ENCODE data around the gene ABCA13.

ABCA13 gene

DNA sequence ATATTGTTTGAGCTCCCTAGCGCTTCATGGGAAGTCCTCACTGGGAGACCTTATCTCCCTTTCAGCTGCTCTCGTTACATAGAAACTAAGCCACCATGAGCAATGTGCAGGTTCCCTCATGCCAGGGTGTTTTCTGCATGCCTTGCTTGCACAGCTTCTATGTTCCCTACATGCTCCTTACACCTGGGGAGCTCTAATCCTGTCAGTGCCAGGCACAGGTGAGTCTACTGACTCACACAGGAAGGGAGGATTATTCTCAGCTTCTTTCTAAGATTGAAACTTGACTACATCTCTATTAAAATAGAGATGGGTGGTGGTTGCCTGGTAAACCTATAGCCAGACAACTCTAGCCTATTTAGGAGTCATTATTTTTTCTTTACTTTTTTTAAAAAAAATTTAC is 377.4 kb downstream of the ABCA13 start:
- TF ChIP-seq, protein P1, sequence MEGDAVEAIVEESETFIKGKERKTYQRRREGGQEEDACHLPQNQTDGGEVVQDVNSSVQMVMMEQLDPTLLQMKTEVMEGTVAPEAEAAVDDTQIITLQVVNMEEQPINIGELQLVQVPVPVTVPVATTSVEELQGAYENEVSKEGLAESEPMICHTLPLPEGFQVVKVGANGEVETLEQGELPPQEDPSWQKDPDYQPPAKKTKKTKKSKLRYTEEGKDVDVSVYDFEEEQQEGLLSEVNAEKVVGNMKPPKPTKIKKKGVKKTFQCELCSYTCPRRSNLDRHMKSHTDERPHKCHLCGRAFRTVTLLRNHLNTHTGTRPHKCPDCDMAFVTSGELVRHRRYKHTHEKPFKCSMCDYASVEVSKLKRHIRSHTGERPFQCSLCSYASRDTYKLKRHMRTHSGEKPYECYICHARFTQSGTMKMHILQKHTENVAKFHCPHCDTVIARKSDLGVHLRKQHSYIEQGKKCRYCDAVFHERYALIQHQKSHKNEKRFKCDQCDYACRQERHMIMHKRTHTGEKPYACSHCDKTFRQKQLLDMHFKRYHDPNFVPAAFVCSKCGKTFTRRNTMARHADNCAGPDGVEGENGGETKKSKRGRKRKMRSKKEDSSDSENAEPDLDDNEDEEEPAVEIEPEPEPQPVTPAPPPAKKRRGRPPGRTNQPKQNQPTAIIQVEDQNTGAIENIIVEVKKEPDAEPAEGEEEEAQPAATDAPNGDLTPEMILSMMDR (IDR thresholded peaks at IDR 0.05; ENCODE audit: low read depth, low read length) = no peak
- no peaks in the 10 kb centered on the region for H3K27me3 ChIP-seq
- DNase-seq = no peak
- H3K36me3 ChIP-seq = no peaks in the 10 kb centered on the region
- H3K4me1 ChIP-seq = no peaks in the 10 kb centered on the region
- no peak overlapping the region for H3K4me3 ChIP-seq (ENCODE audit: low read depth, low read length)
- no peaks in the 10 kb centered on the region for H3K9me3 ChIP-seq

DNA sequence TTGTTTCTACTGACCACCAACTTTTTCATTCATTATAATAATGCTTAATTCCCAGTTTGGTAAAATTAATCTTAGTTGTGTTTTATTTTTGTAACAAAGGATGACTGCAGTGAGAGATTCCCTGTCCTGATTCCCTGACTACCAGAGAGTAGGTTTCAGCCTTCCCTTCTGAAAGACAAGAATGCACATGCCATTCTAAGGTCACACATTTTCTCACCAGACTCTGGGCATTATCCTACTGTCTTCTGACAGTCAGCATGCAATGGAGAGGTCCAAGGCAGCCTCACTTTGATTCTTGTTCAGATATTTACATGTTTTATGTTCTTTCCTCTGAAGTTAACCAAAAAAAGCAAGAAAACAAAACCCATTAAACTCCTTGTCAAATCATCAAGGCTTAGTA is 380.4 kb downstream of the ABCA13 start:
- Histone ChIP-seq H3K4me3 (ENCODE audit: low read depth, low read length) (no peak overlapping the region), H3K27me3 (no peaks in the 10 kb centered on the region), H3K9me3 (no peaks in the 10 kb centered on the region), H3K4me1 (no peaks in the 10 kb centered on the region), H3K36me3 (no peaks in the 10 kb centered on the region)
- no peak for DNase-seq
- TF ChIP-seq, protein P1 (IDR thresholded peaks at IDR 0.05; ENCODE audit: low read depth, low read length) = no peak

DNA sequence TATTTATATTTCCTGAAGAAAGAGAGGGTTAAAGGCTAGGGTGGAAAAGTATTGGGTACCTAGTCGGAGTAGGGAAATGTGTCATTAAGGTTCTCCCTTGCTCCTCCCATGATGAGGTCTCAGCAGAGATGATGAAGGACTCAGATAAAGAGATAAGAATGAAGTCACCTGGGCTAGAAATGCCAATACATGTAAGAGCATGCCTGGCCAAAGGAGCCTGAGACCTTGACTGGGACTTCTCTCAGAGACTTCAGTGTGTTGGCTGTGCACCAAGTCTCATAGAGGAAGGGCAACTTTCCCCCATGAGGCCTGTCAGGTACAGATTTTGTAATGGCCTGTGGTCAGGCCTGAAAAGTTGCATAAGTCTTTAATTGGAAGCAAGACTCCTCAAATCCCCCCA is 392.1 kb downstream of the ABCA13 start:
- Histone ChIP-seq H3K27me3 (no peaks in the 10 kb centered on the region), H3K4me3 (ENCODE audit: low read depth, low read length) (no peak overlapping the region), H3K9me3 (no peaks in the 10 kb centered on the region), H3K36me3 (no peaks in the 10 kb centered on the region), H3K4me1 (no peaks in the 10 kb centered on the region)
- TF ChIP-seq, protein P1 (IDR thresholded peaks at IDR 0.05; ENCODE audit: low read depth, low read length) = no peak
- no peak for DNase-seq

DNA sequence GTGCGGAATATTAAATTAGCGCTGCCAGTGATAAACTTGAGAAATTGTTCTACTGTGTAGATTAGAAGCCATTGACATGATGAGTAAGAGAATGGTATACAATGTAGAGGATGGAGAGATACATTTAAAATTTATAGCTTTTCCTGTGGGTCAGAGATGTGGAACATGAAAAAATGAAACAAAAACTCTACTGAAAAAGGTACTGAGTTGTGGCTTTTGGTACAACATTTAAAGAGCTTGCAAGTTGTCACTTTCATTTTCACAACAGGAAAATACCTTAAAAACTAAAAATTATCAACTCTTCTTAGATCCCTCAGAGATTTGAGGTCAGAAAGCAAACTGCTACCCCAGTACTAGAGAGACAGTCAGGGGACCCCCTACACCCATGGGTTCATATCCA is 404.3 kb downstream of the ABCA13 start:
- TF ChIP-seq, protein P1 (IDR thresholded peaks at IDR 0.05; ENCODE audit: low read depth, low read length) = no peak
- Histone ChIP-seq H3K27me3 (no peaks in the 10 kb centered on the region), H3K36me3 (no peaks in the 10 kb centered on the region), H3K9me3 (no peaks in the 10 kb centered on the region; the same call in 1 of the 2 replicates), H3K4me3 (ENCODE audit: low read depth, low read length) (no peak overlapping the region), H3K4me1 (no peaks in the 10 kb centered on the region)
- DNase-seq = no peak

DNA sequence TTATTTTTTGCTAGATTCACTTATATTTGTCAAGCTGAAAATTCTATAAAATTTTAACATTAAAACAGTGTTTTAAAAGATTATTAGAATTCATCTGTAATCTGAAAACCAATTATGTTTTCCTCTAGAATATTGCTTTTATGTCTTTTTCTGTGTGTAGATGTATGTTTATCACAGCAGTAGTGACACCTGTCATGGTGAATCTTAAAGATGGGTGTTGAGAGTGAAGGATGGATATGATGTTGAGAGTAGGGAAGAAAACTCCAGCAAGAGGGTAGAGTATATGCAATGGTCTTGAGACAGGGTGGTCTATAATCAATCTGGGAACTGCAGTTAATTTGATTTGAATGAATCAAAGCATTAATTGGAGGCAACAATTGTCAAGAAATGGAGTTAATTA is 416.2 kb downstream of the ABCA13 start:
- TF ChIP-seq, protein P1 (IDR thresholded peaks at IDR 0.05; ENCODE audit: low read depth, low read length) = no peak
- no peaks in the 10 kb centered on the region for H3K36me3 ChIP-seq
- H3K4me1 ChIP-seq = no peaks in the 10 kb centered on the region
- no peak overlapping the region for H3K4me3 ChIP-seq (ENCODE audit: low read depth, low read length)
- no peaks in the 10 kb centered on the region for H3K27me3 ChIP-seq
- no peak for DNase-seq
- H3K9me3 ChIP-seq = no peaks in the 10 kb centered on the region

DNA sequence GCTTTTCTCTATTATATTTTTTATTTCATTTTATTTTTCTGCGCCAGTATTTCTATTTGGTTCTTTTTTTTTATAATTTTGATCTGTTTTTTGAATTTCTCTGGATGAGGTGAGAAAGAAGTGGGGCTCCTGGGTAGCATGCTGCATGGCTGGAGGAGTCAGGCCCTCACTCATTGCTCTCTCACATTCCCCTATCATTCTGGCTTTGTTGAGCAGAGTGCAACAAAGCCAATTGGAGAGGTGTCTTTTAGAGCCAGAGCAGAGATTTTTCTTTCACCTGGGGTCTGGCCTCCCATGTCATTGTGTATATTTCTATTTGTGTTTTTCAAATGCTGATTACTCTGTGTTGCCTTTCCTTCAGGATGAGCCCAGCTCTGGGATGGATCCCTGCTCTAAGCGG is 423.1 kb downstream of the ABCA13 start:
- no peak for DNase-seq
- H3K27me3 ChIP-seq = no peaks in the 10 kb centered on the region
- H3K4me3 ChIP-seq (ENCODE audit: low read depth, low read length) = no peak overlapping the region
- H3K9me3 ChIP-seq = no peaks in the 10 kb centered on the region
- H3K36me3 ChIP-seq = no peaks in the 10 kb centered on the region
- H3K4me1 ChIP-seq = no peaks in the 10 kb centered on the region
- TF ChIP-seq, protein P1 (IDR thresholded peaks at IDR 0.05; ENCODE audit: low read depth, low read length) = no peak

Data from BE2C (cell line).